ENCODE measurements around the gene KCND2. TPM values are rescaled to one million over a fixed set of nuclear protein-coding genes. Genes with fewer than 3 reads are reported as not detected.

Gene KCND2
- total and polyA plus RNA-seq, 2 of the 8 experiments (the other 6 are each of a cell fraction or from before 2014, with no cell fraction given): 4.6 to 7.7 TPM

DNA sequence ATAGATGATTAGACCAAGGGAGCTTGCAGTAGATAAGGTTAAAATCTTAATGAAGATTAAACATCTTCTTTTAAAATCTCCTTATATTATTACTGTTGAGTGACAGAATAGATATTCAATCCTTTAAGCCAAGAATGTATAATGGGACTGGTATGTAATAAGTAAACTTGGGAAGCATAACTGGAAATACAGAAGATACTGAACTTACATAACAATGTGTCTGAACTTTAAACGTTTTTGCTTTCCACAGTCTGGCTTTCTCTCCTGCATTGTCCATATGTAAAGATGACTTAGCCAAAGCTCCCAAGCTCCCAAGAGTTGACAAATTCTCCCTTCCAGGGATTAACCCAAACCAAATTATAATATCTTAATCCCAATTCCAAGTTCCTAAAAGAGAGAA lies 129.8 kb downstream of the KCND2 start (continued):
- TF ChIP-seq CBX8 (IDR thresholded peaks at IDR 0.05; ENCODE audit: borderline replicate concordance, low read depth, low read length): no peak
